HG03521 (cell line): Measurements from ENCODE around the gene KIAA1217.

Experiments used
- ATAC-seq: cut with Tn5 transposase; IDR thresholded peaks from one replicate; pipeline ENCODE4 v1.9.1; 2021; ENCODE audit warnings: mild to moderate bottlenecking, moderate library complexity; ENCODE audit not compliant: unreplicated experiment

The KIAA1217 gene

DNA sequence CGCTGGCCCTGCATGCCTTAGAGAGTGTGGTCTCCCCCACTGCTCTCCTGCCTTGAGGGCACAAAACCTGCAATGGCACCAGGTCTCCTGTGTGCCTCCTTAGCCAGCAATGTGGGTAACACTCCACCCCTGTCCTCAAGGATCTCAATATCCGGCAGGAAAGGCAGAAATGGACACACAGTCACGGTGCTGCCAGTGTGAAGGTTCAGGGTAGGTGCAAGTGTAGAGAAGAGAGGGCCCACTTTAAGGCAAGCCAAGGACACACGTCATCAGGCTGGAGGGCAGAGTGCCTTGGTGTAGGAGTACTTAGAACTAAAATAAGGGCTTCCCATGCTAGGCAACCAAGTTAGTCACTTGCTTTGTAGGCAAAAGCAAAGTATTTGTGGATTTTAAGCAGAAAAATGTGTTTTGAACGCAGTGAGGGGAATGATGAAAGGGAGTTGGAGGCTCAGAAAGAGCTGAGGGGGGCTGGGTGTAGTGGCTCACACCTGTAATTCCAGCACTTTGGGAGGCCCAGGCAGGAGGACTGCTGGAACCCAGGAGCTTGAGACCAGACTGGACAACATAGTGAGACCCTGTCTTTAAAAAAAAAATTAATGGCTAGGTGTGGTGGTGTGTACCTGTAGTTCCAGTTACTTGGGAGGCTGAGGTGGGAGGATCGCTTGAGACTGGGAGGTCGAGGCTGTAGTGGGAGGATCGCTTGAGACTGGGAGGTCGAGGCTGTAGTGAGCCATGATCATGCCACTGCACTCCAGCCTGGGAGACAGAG is 361.9 kb downstream of the KIAA1217 start:
- ATAC-seq, result no peak

DNA sequence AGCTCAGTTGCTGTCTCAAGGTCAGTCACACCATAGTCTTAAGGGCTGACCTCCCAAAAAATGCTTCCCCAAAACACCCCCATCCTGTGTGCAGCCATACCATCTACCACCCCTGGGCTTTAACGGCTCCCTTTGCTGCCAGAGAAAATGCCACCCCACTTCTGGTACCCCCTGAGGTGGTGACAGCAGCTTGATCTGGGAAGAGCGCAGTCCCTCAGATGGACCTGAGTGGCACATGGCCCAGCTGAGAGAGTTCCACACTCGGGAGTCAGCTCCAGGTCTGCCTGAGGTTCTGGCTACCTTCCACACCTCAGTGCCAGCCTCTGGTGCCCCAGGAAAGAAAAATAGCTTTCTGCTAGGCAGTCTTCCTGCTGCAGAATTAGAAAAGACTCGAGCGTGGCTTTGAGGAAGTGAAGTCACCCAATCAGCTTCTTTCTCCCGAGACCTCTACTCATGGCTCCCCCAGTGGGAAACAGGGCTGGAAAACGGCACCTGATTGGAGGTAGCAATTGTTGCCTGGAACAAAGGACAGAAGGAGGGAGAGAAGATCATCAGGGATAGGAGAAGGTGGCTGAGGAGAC is 363.0 kb downstream of the KIAA1217 start:
- ATAC-seq, result no peak

DNA sequence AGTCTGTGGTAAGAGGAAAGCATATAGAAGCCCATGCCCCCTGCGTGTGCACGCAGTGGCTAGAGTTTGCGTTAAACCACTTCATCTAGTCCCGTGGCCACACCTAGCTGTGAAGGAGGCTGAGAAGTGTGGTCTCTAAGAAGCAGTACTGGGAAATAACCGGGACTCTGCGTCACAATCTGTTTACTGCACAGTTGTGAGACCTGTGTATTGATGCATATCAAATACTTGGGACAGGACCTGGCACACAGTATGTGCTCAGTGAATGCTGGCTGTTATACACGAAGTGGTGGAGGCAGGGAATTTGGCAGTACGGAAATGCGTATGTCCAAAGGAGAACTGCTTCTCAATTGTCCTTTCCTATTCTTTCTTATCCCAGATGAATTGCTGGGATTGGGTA is 365.2 kb downstream of the KIAA1217 start:
- no peak for ATAC-seq

DNA sequence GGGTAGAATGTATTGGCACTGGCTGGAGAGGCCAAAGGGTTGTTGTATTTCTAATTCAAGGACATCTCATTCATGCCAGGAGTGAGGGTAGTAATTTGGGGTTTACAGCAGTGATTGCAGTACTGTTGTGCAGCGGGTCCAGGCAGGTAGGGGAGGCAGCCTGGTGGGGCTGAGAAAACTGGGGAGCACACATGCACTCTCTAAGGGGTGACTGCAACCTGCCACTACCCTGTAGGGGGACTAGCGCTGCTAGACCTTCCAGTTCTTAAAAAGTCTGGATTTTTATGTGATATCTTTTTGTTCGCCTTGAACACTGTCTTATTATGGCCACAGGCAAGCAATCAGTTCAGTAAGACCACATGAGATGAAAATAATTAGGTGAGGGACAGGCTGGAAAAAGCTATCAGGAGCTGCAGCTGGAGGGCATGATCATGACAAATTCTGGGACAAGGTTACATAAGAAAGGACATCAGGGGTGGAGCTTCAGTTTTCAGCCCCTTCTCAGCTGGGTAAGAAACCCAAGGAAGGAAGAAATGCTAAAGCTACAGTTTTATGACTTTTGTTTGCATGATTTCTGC is 365.7 kb downstream of the KIAA1217 start:
- no peak for ATAC-seq

DNA sequence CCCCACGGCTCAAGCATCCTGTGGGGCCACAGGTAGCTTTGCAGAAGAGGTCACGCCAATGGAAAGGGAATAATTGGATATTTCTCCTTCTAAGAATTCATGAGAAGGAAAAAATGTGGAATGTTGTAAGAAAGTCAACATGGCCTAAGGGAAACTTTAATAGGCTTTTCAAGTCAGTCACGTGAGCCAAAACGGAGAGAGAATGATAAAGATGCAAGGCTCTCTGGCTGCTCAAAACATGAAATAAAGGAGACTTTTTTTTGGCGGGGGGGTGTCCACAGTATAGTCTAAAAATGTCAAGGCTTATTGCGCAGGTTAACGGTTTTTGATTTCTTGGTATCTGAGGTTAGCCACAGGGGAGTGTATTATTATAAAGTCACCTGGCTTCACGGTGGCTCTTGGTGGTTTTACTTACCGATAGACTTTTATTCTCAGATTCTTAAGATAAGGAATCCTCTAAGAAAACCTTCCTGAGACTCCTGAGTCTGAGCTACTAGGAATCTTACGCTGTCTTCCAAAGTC is 366.6 kb downstream of the KIAA1217 start:
- ATAC-seq, result no peak

DNA sequence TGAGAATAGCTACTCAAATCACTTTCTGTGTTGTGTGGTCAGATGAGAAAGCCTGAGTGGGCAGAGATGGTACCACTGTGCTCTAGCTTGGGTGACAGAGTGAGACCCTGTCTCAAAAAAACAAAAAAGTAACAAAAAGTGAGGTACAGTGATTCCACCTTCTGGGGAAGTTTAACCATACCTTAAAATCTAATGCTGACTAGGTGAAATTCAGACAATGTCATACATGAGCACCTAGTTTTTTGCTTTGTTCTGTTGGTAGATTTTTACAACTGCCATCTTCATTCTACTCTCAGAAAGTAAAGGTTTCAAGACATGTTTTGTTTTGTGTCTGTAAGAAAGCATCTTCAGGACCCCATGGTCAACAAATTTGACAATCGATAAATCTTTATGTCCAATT is 370.5 kb downstream of the KIAA1217 start:
- no peak for ATAC-seq

DNA sequence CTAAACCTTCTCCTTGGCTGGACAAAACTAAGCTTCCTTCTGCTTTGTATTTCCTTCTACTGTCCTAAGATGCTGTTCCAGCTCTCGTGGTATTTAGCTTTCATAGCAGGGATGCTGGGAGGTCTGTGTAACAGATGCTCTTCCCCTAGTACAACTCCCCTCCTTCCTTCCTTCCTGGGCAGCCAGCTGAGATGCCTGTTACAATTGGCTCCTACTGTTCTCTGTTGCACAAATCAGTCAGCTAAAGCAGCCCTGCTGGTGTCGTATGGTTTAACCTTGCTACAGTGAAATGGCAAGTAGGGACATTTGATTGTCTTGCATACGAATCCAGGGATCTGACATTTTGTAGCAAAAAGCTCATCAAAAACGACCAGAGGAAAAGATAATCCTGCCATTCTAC is 371.0 kb downstream of the KIAA1217 start:
- no peak for ATAC-seq

DNA sequence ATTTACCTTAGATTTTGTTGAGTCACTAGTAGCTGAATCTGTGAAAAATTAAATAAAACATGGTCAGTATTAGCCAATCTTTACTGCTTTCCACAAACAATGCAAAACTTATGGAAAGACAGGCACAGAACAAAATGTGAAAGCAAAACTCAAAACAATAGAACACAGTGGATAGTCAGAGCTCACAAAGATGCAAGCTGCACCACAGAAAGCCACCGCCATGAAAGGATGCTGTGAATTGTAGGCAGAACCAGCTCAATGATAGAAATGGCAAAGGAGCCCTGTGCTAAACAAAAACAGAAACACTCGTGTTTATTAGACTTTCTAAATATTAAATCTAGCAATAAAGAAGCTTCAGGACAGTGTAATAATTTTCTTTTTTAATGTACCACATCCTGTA is 380.3 kb downstream of the KIAA1217 start:
- no peak for ATAC-seq

DNA sequence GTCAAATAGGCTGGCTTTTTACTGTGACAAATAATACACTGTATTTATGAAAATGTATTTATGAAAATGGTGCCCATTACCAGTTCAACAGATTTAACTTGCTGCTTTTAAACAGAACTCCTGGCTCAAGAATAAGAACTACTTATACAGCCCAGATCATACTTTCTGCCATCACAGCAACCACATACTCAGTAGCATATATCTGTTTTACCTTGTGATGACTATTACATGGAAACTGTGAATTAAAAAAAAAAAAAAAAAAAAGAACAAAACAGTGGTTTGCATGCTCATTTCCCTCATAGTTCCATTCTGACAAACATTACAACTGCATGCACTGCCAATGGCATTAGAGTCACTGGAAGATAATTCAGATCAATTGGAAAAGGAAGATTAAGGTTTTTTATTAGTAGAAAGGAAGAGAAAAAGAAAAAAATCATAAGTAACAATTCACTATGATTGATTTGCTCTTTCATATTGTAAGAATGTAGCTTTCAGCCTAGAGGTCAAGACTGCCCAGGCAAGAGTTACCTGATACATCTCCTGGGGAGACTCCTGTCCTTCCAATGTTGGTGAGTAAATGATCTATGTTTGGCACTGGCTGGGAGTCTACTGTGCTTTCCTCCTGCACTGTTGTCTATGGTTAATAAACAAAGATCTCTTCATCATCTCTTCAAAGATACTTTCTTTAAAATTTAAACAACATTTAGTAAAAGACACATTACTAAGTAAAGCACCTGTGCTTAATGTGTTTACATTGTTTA is 381.9 kb downstream of the KIAA1217 start:
- ATAC-seq, result no peak

DNA sequence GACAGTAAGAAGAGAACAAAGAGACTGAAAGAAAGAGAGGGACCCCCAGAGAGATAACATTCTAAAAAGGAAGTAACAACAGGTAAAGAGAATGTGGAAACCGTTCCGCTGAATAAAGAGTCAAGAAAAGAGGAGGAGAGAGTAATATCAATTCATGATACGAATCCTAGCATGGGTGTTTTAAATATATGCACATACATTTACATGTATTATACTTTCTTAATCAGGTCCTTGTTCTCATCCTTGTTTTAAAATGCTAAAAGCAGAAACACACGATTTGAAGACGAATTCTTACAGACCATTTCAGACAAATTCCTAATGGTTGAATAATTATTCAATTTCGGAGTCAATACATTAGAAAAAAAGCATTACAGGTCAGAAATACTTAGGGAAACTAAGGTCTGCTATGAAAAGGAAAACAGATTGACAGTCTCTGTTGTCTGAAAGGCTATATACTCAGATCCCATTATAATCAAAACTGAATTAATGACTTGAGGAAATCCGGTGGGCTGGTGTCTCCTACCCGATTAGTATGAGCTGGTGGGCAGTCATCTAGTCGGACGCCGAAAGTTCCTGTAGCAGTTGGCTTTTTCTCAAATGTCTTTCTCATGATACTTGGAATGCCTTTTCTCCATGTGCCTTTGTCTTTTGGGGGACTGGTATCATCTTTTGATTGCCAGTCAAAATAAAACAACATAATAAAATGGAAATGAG is 387.4 kb downstream of the KIAA1217 start:
- ATAC-seq, result no peak

DNA sequence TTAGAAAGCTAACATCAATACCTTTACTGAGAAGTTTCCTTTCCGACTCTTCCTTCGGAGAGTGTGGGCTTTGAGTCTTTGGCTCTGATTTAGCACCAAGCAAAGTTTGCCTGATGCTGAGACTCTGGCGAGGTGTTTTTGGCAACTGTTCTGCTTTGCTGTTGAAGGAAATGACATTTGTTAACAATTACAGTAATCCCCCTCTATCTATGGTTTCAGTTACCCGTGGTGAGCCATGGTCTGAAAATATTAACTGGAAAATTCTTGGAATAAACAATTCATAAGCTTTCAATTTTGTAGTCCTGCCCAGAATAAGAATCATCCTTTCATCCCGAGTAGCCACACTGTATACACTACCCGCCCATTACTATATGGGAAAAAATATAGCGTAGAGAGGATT is 388.5 kb downstream of the KIAA1217 start:
- ATAC-seq, result no peak
